Measurements from ENCODE around the gene SLC23A1.

Gene SLC23A1

GRCh38 chr5:139406963-139407362 is 23.9 kb upstream of the SLC23A1 start:
- DNase-seq, result no peak

DNA sequence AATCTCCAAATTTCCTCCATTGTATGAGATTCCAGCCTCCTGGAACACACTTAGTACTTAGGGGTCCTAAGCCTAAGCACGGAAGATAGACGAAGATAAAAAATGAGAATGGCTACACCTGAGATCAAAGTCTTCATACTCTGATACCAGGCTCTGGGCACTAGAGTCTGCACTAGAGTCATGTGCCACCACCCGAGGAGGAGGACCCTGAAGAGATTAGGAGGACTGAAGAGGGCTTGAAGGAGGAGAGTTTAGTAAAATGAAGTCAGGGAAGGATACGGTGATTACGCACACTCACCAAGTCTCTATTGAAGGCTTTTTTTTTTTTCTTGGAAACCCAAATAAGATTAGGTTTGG is 21.4 kb upstream of the SLC23A1 start:
- no peak for DNase-seq

- DNase-seq, result peak; percentile 98
Measured at GRCh38 chr5:139403787-139404483, 20.8 kb upstream of the SLC23A1 start, which contains the start of gene SPATA24. SPATA24 (minus strand) TSS chr5:139404089; CDS start chr5:139404060, 29 bp downstream.

DNA sequence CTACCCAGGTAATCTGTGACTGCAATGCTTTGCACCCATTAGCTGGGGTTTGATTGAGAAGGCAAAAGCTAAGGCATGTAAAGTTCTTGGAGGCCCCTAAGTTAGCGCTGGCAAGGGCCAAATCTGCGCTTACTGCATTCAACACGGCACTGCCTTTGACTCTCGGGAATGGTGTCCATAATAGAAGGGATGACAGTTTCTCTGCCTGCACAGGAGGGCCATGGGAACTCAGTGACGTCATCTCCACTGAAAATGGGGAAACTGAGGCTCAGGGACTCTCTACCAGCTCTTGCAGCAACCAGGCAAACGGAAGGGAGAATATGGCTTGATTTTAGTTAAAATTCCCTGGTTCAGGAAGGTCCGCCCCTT is 20.3 kb upstream of the SLC23A1 start:
- no peak for DNase-seq

- no peak for DNase-seq
Measured at GRCh38 chr5:139402561-139403158, 19.6 kb upstream of the SLC23A1 start.

- no peak for DNase-seq
Measured at GRCh38 chr5:139401546-139401945, 18.4 kb upstream of the SLC23A1 start.

GRCh38 chr5:139399501-139400121 is 16.5 kb upstream of the SLC23A1 start:
- no peak for DNase-seq

GRCh38 chr5:139397921-139398320 is 14.8 kb upstream of the SLC23A1 start:
- no peak for DNase-seq

DNA sequence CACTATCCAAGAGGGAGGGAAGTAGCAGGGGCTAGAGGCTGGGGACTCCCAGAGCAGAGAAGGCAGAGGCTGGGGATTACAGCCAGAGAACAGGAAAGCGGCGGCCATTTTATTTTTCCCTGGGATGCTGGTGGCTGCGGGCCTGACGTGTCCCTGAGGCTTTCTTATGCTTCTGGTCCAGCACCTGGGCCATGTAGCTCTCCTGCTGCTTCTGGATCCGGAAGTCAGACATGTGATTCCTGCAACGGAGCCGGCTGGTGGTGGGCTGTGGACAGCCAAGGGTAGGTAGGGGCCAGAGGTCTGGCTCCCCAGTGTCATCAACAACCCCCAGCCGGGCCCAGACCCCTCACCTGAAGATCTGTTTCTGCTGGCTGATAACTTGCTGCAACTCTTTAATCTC is 13.6 kb upstream of the SLC23A1 start:
- no peak for DNase-seq

DNA sequence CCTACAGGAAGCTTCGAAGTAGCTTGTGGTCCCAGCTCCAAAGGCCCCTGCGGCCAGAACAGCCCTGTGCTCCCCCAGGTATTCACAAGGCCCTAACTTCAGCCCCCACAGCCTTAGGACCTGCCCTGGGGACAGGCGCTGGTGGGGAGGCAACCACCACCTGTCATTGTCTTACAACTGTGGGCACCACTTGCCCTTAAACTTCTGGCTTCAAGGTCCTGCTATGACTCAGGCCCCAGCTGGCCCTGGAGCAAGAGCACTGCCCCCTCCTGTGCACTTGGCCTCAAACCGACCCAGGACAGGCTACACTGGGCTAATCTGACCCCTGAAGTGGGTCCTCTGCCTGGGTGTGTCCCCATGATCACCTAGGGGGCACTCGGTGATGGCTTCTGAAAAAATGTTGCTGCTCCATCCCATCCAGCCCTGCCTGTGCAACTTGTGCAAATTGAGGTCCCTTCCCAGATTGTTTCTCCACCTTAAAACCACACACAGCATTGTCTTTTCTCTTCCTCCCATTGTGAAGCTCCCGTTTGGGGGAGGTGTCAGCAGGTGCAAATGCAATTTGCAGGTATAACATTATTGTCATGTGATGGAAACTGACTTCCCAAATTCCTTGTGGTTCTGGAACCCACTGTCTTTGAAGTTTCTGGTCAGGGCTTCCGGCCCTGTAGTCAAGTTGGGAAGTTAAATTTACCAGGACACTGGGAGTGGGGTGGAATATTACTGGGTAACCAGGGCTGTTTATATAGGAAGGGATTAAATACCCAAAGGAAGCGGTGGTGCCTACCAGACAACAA is 12.9 kb upstream of the SLC23A1 start:
- no peak for DNase-seq

GRCh38 chr5:139394654-139395566 is 11.8 kb upstream of the SLC23A1 start, which contains the start of gene PROB1:
PROB1 (minus strand) TSS chr5:139395104; CDS start chr5:139395081, 23 bp downstream.
- DNase-seq, result no peak

- DNase-seq, result peak; percentile 44
Measured at GRCh38 chr5:139394123-139394653, 11.1 kb upstream of the SLC23A1 start.

DNA sequence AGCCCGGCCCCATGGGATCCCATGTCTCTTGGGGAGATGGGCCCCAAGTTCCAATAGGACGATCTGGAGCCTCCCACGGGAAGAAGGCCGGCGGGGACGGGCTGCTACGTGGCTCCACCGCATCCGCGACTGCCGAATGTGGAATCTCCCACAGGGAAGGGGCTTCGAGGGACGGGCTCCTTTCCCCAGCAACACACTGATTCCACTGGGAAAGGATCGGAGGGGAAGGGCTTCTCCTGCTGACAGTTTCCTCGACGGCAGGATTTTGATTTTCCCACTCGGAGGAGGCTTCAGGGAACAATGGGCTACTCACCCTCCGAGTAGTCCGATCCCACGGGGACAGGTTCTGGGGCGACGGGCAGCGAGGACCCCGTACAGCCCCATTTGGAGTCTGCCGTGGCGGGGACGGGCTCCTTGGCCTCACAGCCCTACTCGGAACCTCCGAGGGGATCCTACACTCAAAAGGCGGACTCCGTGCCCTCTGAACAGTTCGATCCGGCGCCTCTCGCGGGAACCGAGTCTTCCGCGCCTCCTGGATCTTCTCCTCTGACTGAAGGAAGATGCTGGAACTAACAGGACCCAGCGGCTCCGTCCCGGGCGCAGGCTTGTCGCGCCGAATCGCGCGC is 10.5 kb upstream of the SLC23A1 start:
- DNase-seq, result no peak

GRCh38 chr5:139392678-139393496 is 9.8 kb upstream of the SLC23A1 start:
- DNase-seq, result peak; percentile 65

DNA sequence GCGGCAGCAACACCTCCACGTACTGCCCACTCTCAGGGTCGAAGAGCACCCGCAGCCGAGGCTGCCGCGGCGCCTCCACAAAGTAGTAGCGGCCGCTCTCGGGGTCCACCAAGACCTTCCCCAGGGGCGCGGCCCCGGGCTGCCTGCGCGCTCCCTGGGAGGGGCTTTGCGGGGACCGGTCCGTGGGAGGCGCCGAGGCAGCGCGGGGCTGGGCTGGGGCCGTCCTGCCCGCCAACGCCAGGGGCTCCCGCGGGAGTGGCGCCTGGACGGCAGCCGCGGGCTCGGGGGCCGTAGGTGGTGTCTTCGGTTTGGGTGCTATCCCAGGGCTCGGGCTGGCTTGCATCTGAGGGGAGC is 9.2 kb upstream of the SLC23A1 start:
- DNase-seq, result no peak

DNA sequence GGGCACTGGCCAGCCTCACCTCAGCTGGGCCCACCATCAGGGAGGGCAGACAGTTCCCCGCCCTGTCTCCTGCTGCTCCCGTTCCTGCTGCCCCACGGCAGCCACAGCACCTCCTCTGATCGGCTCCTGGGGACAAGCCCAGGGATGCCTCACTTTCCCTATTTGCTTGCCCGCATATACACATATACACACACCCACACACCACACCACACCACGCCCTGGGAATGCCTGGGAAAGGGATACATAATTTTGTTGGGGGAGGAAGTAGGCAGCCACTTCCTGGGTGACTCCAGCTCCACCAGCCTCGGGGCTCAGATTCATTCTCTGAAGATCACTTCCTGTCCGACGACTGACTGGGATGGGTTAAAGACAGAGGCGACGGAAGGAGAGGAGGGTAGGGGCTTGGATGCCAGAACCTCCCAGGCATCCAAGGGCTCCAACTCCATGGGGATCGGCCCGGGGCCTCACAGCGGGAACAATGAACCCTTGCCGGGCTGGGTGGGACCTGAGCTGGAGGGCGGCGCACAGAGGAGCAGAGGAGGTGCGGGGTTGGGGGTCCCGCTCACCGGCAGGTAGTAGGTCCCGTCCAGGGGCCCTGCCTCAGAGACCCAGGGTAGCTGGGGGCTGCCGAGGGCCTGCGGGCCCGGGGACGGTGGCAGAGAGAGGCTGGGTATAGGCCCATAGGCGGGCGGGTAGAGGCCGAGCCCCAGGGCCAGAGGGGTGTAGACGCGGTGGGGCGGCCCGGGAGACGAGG is 8.7 kb upstream of the SLC23A1 start:
- DNase-seq, result no peak

GRCh38 chr5:139390639-139391569 is 7.8 kb upstream of the SLC23A1 start:
- no peak for DNase-seq

All from central memory CD4-positive, alpha-beta T cell (primary cell).